ENCODE results near the gene SLC35E1.
A peak's percentile ranks its signal among the peaks of the same experiment; 100 is the strongest.

The SLC35E1 gene

GRCh38 chr19:16572332-16573211 is at the start of gene SLC35E1:
Gene SLC35E1, minus strand, starts transcription at chr19:16572415. Its CDS starts 51 bp downstream, at chr19:16572364.
- DNase-seq (ENCODE audit: low spot score): peak; percentile 100
- no peak for TF ChIP-seq CTCF (IDR thresholded peaks at IDR 0.05; ENCODE audit: extremely low read depth, missing control alignments)

GRCh38 chr19:16621165-16621800 is 49.1 kb upstream of the SLC35E1 start:
- DNase-seq (ENCODE audit: low spot score): no peak
- TF ChIP-seq CTCF (IDR thresholded peaks at IDR 0.05; ENCODE audit: extremely low read depth, missing control alignments): no peak

- no peak for DNase-seq (ENCODE audit: low spot score)
- no peak for TF ChIP-seq CTCF (IDR thresholded peaks at IDR 0.05; ENCODE audit: extremely low read depth, missing control alignments)
Measured at GRCh38 chr19:16620584-16620983, 48.4 kb upstream of the SLC35E1 start.

DNA sequence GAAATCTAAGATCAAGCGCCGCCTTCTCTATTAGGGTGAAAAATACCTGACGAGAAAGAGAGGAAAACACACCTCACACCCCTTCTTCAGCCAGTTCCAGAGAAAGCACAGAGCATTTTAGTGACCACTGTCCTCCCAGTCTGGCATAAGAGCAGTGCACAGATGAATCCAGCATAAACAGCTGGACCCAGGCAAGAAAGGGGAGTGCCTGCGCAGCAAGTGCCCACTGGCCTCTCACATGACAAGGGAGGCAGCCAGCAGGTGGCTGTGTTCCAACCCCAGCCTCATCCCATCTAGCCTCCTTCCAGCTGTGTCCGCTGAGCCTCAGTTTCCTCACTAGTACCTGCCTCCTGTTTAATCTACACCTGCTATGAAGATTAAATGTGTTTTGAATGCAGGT is 47.8 kb upstream of the SLC35E1 start:
- no peak for DNase-seq (ENCODE audit: low spot score)
- no peak for TF ChIP-seq CTCF (IDR thresholded peaks at IDR 0.05; ENCODE audit: extremely low read depth, missing control alignments)

DNA sequence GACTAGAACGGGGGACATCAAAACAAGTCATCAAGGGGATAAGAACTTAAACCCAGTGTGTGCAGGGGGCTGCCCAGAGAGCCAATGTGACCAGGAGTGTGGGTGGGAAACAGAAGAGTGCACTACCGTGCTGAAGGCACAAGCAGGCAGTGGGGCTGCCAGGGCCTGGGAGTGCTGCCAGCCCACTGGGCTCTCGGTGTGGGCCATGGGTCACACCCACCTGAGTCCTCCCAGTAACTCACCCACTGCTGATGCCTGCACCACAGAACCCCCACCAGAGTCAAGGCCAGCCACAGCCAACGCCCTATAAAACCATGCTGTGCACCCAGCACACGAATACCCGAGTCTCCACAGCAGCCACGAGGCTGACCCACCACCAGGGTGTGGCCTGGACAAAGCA is 47.2 kb upstream of the SLC35E1 start:
- DNase-seq (ENCODE audit: low spot score): no peak
- no peak for TF ChIP-seq CTCF (IDR thresholded peaks at IDR 0.05; ENCODE audit: extremely low read depth, missing control alignments)

DNA sequence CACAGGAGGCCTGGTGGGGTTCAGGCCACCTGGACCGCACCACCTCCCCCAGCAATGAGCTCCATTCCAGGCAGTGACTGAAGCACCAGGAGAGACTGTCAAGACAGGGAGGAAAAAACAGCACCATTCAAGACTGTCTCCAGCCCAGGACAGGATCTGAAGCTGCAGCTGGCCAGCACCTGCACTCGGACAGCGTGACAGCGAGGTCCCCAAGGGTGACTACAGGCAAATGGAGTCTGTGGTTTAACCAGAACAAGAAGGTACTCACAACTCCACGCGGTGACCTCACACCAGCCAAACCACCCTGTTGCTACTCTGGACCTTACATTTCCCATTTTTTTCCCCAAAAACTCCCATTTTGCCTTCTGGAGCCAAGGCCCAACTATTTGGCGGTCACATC is 46.0 kb upstream of the SLC35E1 start:
- no peak for TF ChIP-seq CTCF (IDR thresholded peaks at IDR 0.05; ENCODE audit: extremely low read depth, missing control alignments)
- DNase-seq (ENCODE audit: low spot score): no peak

- DNase-seq (ENCODE audit: low spot score): no peak
- no peak for TF ChIP-seq CTCF (IDR thresholded peaks at IDR 0.05; ENCODE audit: extremely low read depth, missing control alignments)
Measured at GRCh38 chr19:16615808-16616207, 43.6 kb upstream of the SLC35E1 start.

All from GM20000 (cell line).